ENCODE measurements around the gene DEXI.
"Not testable (repeated sequence)": the region's sequence is repeated elsewhere in the genome, so short reads cannot be mapped to it uniquely, and the experiment has no call there.

Gene DEXI

DNA sequence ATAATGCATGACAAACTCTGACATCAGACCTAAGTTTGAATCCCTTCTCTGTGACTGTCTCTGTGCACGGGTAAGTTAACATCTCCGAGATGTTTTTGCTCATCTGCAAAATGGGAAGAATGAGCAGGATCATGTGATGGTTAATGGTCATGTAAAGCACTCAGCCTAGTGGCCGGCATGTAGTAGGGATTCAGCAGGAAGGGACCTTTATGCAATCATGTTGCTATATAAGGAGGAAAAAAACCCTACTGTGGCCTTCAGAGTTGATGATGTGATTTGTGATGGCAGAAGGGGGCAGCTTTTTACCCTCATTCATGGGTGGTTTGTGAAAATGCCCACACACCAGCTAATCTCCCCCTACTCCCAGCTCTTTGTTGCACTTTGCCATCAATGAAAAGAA lies 26.2 kb upstream of the DEXI start:
- no peak for DNase-seq (ENCODE audit: low spot score)

- DNase-seq (ENCODE audit: low spot score), result no peak
Observed at GRCh38 chr16:10967986-10968385, 25.7 kb upstream of the DEXI start.

GRCh38 chr16:10966559-10966958 lies 24.3 kb upstream of the DEXI start:
- not testable (repeated sequence) for DNase-seq (ENCODE audit: low spot score)

DNA sequence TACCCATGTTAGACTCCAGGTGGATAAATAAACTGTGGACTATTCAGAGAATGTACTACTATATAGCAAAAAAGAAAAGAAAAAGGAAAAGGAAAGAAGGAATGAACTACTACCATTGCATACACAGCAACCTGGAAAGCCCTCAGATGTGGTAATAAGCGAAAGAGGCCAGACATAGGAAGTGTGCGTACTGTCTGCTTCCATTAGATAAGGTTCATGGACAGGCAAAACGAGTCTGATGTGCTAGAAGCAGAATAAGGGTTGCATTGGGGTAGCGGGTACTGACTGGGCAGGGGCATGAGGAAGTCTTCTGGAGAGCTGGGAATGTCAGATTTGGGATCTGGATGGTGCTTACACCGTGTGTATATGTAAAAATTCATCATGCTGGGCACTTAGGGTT lies 23.9 kb upstream of the DEXI start:
- DNase-seq (ENCODE audit: low spot score), result no peak

DNA sequence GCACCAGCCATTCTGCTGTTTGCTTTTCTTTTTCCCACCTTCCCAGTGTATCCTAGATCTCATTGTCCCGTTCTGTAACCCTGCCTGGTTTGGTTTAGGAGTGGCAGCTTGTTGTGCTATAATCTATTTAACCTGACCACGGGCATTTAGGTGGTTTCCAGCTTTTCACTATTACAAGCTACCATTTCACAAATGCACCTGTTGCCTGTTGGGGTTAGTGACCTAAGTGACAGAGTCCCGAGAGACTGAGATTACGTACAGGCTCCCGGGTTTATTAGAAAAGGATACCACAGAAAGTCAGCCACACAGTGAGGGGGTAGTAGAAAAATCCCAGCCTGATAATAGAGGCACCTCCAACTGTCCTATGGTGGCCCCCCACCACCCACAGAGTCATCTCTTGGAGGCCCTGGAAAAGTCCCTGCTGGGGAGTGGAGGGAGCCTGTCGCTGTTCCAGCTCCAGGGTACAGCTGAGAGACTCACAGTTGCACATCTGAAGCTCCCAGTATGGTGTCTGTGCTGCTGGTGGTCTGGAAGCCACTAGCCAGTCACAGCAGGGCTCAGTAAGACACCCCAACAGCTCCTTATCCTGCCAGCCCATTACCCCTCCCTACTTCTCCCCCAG lies 23.3 kb upstream of the DEXI start:
- DNase-seq (ENCODE audit: low spot score), result no peak

DNA sequence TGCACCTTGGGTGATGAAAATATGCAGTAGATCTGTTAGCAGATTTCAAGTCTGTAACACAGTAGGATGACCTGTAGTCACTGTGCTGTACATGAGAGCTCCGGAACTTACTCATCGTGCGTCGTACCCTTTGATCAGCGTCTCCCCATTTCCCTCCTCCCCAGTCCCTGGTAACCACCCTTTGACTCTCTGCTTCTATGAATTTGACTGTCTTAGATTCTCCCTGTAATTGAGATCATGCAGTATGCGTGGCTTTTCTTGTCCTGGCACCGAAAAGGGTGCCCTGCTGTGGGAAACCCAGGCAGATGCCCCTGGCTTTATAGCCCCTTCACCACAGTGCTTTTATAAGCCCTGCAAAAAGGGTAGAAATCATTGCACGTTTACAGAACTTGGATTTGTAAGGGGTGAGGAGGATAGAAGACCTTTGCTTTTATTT lies 22.6 kb upstream of the DEXI start:
- DNase-seq (ENCODE audit: low spot score), result no peak

DNA sequence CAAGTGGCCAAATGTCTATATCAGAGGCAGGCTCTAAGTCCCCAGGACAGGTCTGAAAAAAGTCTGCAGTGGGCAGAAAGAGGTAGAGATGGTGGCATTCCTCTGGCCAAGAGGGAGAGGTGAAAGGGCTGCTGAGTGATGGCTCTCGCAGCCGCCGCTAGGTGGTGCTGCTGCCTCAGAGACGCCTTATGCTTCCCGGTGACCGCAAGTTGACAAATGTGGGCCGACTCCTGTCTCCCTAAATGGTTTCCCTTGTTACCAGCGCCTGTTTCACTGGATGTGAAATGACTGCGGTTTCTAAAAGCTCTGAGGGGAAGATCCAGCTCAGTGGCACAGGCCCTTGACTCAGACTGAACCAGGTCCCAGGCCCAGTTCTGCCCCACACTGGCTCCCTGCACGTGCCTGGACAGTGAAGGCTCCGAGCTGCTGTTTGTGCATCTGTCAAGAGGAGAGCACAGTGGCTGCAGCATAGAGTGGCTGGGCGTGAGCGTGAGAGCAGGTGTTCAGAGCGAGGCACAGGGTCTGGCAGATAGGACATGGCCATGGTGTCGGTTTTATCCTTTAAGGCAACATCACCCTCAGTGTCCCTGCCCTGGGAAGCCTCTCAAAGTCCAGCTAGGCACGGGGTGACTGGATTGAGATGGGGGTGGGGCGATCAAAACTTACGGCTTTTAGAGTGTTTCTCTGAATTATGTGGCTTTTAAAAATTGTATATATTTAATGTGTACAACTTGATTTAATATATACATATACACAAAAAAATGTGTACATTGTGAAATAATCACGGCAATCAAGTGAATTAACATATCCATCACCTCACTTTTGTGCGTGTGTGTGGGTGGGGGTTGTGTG lies 22.0 kb upstream of the DEXI start:
- peak; percentile 85 for DNase-seq (ENCODE audit: low spot score)

- no peak for DNase-seq (ENCODE audit: low spot score)
Observed at GRCh38 chr16:10961231-10961630, 19.0 kb upstream of the DEXI start.

DNA sequence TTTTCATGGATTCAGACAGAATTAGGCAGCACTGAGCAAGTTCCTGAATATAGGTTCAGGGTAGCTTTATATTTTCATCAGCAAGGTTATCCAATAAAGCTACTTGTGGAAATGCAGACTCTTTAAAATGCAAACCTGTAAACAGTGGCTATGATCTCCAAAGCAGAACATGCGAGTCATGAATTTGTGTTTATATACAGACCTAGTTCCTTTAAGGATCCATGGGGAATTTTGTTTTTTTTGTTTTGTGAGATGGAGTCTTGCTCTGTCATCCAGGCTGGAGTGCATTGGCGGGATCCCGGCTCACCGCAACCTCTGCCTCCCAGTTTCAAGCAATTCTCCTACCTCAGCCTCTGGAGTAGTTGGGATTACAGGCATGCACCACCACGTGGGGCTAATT lies 16.9 kb upstream of the DEXI start:
- no peak for DNase-seq (ENCODE audit: low spot score)

GRCh38 chr16:10957771-10958482 lies 15.7 kb upstream of the DEXI start:
- DNase-seq (ENCODE audit: low spot score), result no peak

- no peak for DNase-seq (ENCODE audit: low spot score)
Observed at GRCh38 chr16:10954903-10955302, 12.6 kb upstream of the DEXI start.

DNA sequence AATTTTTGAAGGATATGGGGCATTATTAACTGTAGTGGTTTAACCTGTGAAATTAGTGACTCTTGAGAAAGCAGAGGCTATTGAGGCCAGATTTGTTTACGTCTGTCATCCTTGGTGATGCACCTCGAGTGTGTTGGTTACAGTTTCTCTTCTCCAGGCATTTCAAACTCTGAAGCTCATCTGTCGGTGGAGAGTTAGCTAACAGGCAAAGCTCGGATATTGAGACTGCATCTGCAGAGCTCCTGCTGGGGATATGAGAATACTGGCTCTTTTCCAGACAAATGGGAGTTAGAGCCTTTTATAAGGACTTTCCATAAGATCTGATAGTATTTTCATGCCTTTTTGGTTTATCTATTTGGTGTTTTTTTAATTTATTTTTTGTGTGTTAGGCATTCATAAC lies 8.8 kb upstream of the DEXI start:
- no peak for DNase-seq (ENCODE audit: low spot score)

DNA sequence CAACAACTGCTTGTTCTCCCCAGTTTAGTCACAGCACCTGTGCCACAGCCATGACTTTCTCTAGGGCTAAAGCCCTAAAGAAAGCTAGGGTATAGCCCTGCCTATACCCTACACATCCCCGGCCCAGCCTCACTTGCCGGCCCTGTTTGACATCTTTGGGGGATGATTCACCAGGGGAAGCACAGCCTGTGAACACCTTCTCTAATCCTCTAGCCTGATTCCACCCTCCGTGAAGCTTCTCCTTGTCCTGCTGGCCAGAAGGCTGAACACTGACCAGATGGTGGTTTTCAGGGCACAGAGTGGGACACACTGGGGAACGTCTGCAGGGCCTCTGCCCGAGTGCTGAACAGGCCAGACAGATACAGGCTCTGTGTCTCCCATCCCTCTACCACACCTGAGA lies 8.1 kb upstream of the DEXI start:
- no peak for DNase-seq (ENCODE audit: low spot score)

DNA sequence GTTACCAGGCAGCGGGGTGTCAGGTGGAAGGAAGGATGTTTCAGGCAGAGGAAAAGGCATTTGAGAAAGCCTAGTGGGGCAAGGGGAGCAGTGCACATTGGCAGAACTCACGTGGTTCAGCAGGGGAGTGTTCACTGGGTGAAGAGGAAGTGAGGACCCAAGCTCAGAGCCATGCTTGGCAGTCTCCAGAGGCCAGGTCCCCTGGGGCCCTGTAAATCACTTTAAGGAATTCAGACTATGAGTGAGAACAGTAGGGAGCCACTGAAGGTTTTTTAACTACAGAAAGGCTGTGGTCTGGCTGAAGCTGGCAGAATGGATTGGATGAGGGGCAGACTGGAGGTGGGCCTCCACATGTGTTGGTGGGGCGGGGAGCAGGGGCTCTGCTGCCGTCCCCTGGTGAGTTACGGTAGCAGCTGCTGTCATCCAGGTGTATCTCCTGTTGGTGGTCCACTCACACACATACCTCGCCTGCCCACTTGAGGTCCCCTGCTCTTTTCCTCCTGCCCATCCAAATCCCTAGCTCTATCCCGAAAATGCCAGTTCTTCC lies 7.2 kb upstream of the DEXI start:
- peak; percentile 53 for DNase-seq (ENCODE audit: low spot score)

DNA sequence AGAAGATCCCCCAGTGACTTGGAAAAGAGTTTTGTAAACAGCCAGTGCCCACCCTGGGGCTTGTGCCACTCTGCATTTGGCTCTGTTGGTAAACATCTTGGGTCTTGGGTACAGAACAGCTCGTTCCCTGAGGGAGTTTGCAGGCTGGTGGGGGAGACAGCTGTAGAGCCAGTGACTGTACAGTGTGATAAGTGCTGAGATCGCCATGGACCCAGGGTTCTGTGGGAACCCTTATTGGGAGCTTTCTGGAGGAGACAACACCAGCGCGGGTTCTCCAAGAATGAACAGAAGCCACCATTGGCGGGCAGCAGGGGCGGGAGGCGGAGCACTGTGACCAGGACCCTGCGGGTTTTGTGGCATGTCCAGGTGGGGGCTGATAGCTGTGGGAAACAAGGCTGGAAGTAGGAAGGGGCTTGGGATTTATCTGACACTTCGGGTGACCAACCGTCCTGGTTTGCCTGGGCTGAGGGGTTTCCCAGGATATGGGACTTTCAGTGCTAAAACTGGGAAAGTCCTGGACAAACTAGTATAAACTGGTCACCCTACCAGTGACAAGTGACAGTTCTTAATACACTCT lies 5.0 kb upstream of the DEXI start:
- DNase-seq (ENCODE audit: low spot score), result no peak

- DNase-seq (ENCODE audit: low spot score), result peak; percentile 60
Observed at GRCh38 chr16:10946308-10946707, 4.0 kb upstream of the DEXI start.

- DNase-seq (ENCODE audit: low spot score), result no peak
Observed at GRCh38 chr16:10945065-10945787, 3.0 kb upstream of the DEXI start.

GRCh38 chr16:10944249-10945064 lies 2.2 kb upstream of the DEXI start, which contains the start of gene CLEC16A:
Gene CLEC16A (plus strand): TSS chr16:10944564. CDS start chr16:10944718, 154 bp downstream.
- DNase-seq (ENCODE audit: low spot score), result peak; percentile 92

DNA sequence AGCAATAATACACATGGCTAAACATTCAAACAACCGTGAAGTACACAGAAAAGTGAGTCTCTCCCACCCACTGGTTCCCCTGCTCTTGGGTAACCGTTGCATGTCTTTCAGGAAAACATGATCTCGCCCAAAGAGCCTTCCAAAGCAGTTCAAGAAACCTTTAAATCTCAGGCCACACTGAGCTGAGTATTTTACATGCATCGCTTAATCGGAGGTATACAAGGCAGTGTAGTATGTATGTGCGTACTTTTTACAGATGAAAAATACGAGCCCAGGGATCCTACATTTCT lies 741 bp upstream of the DEXI start:
- no peak for DNase-seq (ENCODE audit: low spot score)

DNA sequence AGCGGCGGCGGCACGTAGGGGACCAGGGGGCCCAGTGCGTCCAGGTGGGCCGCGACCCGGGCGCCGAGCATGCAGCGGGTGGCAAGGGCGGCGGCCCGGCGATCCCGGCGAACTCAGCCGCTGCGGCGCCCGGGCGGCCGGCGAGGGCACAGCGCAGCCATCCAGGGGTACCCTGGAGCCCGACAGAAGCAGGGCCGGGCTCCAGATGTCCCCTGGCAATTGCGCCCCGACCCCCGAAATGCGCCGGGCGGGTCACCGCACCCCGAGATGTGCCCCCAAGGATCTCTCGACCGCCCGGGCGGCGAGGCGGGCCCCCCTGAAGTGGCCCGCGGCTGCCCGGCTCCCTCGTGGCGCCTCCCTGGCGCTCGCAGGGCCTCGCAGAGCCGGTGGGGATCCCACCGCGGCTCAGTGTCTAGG lies 325 bp downstream of the DEXI start:
- not testable (repeated sequence) for DNase-seq (ENCODE audit: low spot score)

Data from iPS-NIHi11 (cell line).